ENCODE data around the gene MTA1. TPM values are rescaled to one million over a fixed set of nuclear protein-coding genes. Genes with fewer than 3 reads are reported as not detected.

Gene MTA1
- total and polyA plus RNA-seq, 2 experiments from 2014 or later, result 110 to 208 TPM

GRCh38 chr14:105492971-105493871, 73.6 kb downstream of the MTA1 start:
- Histone ChIP-seq H3K27me3 (no peaks in the 10 kb centered on the region), H3K4me1 (ENCODE audit: low read depth) (peaks cover 12% of the 10 kb centered on the region), H3K36me3 (no peaks in the 10 kb centered on the region), H3K9me3 (ENCODE audit: low read depth) (no peaks in the 10 kb centered on the region), H3K27ac (no peak overlapping the region), H3K4me3 (no peak overlapping the region)
- no peak for TF ChIP-seq CTCF (IDR thresholded peaks at IDR 0.05; ENCODE audit: low read depth, low read length)
- DNase-seq (ENCODE audit: low read depth in 1 of 2, low spot score in 1 of 2), result no peak

- H3K36me3 ChIP-seq, result no peaks in the 10 kb centered on the region
- DNase-seq (ENCODE audit: low read depth in 1 of 2, low spot score in 1 of 2), result no peak
- no peak for TF ChIP-seq CTCF (IDR thresholded peaks at IDR 0.05; ENCODE audit: low read depth, low read length)
Observed at GRCh38 chr14:105493921-105494605, 74.4 kb downstream of the MTA1 start.

GRCh38 chr14:105494606-105494929, 74.9 kb downstream of the MTA1 start:
- Histone ChIP-seq H3K4me3 (no peak overlapping the region), H3K27ac (no peak overlapping the region), H3K4me1 (ENCODE audit: low read depth) (no peaks in the 10 kb centered on the region), H3K36me3 (no peaks in the 10 kb centered on the region), H3K27me3 (no peaks in the 10 kb centered on the region), H3K9me3 (ENCODE audit: low read depth) (no peaks in the 10 kb centered on the region)
- TF ChIP-seq CTCF (IDR thresholded peaks at IDR 0.05; ENCODE audit: low read depth, low read length), result no peak
- no peak for DNase-seq (ENCODE audit: low read depth in 1 of 2, low spot score in 1 of 2)

More at GRCh38 chr14:105493921-105494605, 74.4 kb downstream of the MTA1 start:
- no peaks in the 10 kb centered on the region for H3K27me3 ChIP-seq
- H3K9me3 ChIP-seq (ENCODE audit: low read depth), result no peaks in the 10 kb centered on the region
- peaks cover 4% of the 10 kb centered on the region for H3K4me1 ChIP-seq (ENCODE audit: low read depth)
- no peak overlapping the region for H3K4me3 ChIP-seq
- no peak overlapping the region for H3K27ac ChIP-seq

GRCh38 chr14:105495101-105495989, 75.7 kb downstream of the MTA1 start:
- no peak overlapping the region for H3K27ac ChIP-seq
- no peak for TF ChIP-seq CTCF (IDR thresholded peaks at IDR 0.05; ENCODE audit: low read depth, low read length)
- DNase-seq (ENCODE audit: low read depth in 1 of 2, low spot score in 1 of 2), result no peak

More at GRCh38 chr14:105495101-105495989, 75.7 kb downstream of the MTA1 start:
- H3K27me3 ChIP-seq, result no peaks in the 10 kb centered on the region
- H3K9me3 ChIP-seq (ENCODE audit: low read depth), result no peaks in the 10 kb centered on the region
- no peak overlapping the region for H3K4me3 ChIP-seq
- no peaks in the 10 kb centered on the region for H3K36me3 ChIP-seq
- H3K4me1 ChIP-seq (ENCODE audit: low read depth), result no peaks in the 10 kb centered on the region

Measured in cardiac muscle cell (in vitro differentiated cells and primary cell).